Upper lobe of left lung (tissue), 6 donors: ENCODE results near the gene RPRD1B. TPM values are rescaled to one million over a fixed set of nuclear protein-coding genes. Genes with fewer than 3 reads are reported as not detected.
"Not testable (repeated sequence)": the region's sequence is repeated elsewhere in the genome, so short reads cannot be mapped to it uniquely, and the experiment has no call there.

ENCODE experiments used
- ATAC-seq, 2 donors: fragments of 200-7000 bp; cut with Tn5 transposase; one replicate each; pipeline ENCODE4 v1.9.1; 2022; ENCODE audit warnings: mild to moderate bottlenecking in 2 of 2, moderate library complexity in 2 of 2; ENCODE audit not compliant: low FRiP score in 2 of 2
- DNase-seq, 2 donors: peaks; one replicate each; pipeline ENCODE4 v3.0.0-alpha.2; 2019 to 2020
- H3K27ac ChIP-seq, 4 donors: fragments of 200-600 bp; sonication (generic); one replicate each; pipeline ENCODE4 v1.5.1; 2016 to 2019
- H3K27me3 ChIP-seq, 4 donors: fragments of 200-600 bp; sonication (generic); one replicate each; pipeline ENCODE4 v1.5.1; 2017 to 2019
- H3K36me3 ChIP-seq, 4 donors: fragments of 200-600 bp; sonication (generic); one replicate each; pipeline ENCODE4 v1.5.1; 2016 to 2019
- H3K4me1 ChIP-seq, 4 donors: fragments of 200-600 bp; sonication (generic); one replicate each; pipeline ENCODE4 v1.5.1; 2018 to 2019
- H3K4me3 ChIP-seq, 4 donors: fragments of 200-600 bp; sonication (generic); one replicate each; pipeline ENCODE4 v1.5.1; 2017 to 2019; ENCODE audit warnings: mild to moderate bottlenecking in 2 of 4, moderate library complexity in 1 of 4
- H3K9me3 ChIP-seq, 4 donors: fragments of 200-600 bp; sonication (generic); one replicate each; pipeline ENCODE4 v1.5.1; 2018 to 2019
- EP300 ChIP-seq, 4 donors: sonication (generic); formaldehyde crosslinking; IDR thresholded peaks; one replicate each; pipeline ENCODE4 v1.5.1; 2017; ENCODE audit warnings: antibody characterized with exemption in 4 of 4, control low read depth in 2 of 4
- POLR2A ChIP-seq, 4 donors: fragments of 450-650 bp; IDR thresholded peaks; one replicate each; pipeline ENCODE4 v1.5.1; 2016 to 2017; ENCODE audit warnings: antibody characterized with exemption in 4 of 4, mild to moderate bottlenecking in 2 of 4
- POLR2AphosphoS5 ChIP-seq, 2 donors: sonication (generic); formaldehyde crosslinking; IDR thresholded peaks; one replicate each; pipeline ENCODE4 v1.5.1; 2017; ENCODE audit warnings: antibody characterized with exemption in 2 of 2
- WGBS, 2 donors: methylation state at CpG; one replicate each; pipeline ENCODE4 v1.1.5; 2017 to 2018; 5-methylcytosine and 5-hydroxymethylcytosine counted together
- total RNA-seq, 6 donors: library from RNA; depleted of rRNA in 4 of 6; stranded (reverse); fragments of >200 nt in 4 of 6; gene quantifications; one replicate each; pipeline versions ENCODE4 v1.1.0 to v1.2.1, GENCODE V29; 2016 to 2021
- TF ChIP-seq, protein P1 (sequence below), 6 experiments: fragments of 450-650 bp in 4 of 6; fragments of 200-600 bp in 2 of 6; sonication (generic) in 2 of 6; IDR thresholded peaks; one replicate each; pipeline ENCODE4 v1.5.1; 2016 to 2019; ENCODE audit warnings: antibody characterized with exemption in 6 of 6
- donor health status: DM: no; HTN: no; CAD: no; lungs with moderate emphysema.
- donor health status: DM: no; HTN: yes; CAD: no; lungs with severe emphysema.

Gene RPRD1B
- total RNA-seq, 6 donors from 2014 or later, result 26.0 to 75.4 (median 29.2) TPM

DNA sequence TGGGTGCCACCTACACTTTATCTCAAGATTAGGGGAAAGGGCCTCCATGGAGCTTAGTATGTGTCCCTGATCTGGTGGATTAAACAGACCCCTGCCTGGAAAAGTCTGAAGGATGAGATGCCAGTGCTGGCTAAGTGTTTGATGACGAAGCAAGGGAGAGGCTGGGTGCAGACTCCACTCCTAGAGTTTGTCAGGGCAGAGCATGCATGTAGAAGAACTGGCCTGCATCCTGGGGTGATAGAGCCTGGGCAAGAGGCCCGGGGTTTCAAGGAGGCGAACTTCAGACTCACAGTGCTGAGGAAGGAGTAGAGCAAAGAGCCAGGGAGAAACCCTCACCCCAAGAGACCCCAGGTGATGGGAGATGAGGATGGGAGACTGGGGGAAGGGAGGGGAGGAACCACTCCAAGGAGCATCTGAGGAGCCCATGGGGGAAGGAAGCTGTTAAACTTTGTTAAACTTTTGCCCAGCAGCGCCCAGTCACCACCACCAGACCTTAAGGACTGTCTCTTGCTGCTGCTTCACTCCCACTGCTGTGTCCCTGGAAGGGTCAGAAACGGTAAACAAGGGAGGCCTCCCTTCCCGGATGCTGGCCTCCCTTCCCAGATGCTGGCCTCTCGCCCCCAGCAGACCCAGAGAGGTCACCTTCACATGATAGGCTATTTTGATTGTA, 61.6 kb downstream of the RPRD1B start:
- ATAC-seq (peak; percentile 54 to 63), DNase-seq (no peak)
- Histone ChIP-seq H3K27ac (peak overlapping the region; percentile 61 to 81 (median 75)), H3K9me3 (no peaks in the 10 kb centered on the region), H3K36me3 (peaks cover 5 to 9% (median 6%) of the 10 kb centered on the region in 4 donors), H3K27me3 (no peaks in the 10 kb centered on the region), H3K4me3 (no peak overlapping the region), H3K4me1 (peaks cover 35 to 58% (median 42%) of the 10 kb centered on the region in 4 donors)
- 67 to 69% methylated on average over 7 of the region's 7 CpGs for WGBS, 2 donors
- TF ChIP-seq, protein P1, sequence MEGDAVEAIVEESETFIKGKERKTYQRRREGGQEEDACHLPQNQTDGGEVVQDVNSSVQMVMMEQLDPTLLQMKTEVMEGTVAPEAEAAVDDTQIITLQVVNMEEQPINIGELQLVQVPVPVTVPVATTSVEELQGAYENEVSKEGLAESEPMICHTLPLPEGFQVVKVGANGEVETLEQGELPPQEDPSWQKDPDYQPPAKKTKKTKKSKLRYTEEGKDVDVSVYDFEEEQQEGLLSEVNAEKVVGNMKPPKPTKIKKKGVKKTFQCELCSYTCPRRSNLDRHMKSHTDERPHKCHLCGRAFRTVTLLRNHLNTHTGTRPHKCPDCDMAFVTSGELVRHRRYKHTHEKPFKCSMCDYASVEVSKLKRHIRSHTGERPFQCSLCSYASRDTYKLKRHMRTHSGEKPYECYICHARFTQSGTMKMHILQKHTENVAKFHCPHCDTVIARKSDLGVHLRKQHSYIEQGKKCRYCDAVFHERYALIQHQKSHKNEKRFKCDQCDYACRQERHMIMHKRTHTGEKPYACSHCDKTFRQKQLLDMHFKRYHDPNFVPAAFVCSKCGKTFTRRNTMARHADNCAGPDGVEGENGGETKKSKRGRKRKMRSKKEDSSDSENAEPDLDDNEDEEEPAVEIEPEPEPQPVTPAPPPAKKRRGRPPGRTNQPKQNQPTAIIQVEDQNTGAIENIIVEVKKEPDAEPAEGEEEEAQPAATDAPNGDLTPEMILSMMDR (IDR thresholded peaks at IDR 0.05), result no peak
- TF ChIP-seq POLR2A (IDR thresholded peaks at IDR 0.05), result no peak
- TF ChIP-seq POLR2AphosphoS5 (IDR thresholded peaks at IDR 0.05), result peak in 1 of 2 donors; percentile 49
- TF ChIP-seq EP300 (IDR thresholded peaks at IDR 0.05), result no peak

DNA sequence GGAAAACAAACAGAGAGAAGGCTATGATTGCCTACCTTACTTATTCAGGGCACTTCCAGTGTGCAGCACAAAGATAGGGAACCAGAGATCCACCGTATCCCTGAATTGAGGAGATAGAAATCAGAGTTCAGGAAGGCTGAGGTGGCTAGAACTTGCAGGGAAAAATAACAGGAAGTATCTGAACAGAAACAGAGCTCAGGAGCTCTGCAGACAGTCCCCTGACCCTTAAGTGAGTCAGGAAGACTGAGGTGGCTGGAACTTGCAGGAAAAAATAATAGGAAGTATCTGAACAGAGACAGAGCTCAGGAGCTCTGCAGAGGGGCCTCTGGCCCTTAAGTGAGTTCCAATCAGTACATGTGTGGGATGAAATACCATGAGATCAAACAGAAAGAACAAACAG, 65.4 kb downstream of the RPRD1B start:
- H3K36me3 ChIP-seq, result no peaks in the 10 kb centered on the region
- no peak overlapping the region for H3K4me3 ChIP-seq
- WGBS, 2 donors, result 45 to 79% methylated on average over 1 of the region's 1 CpG
- peak overlapping the region in 1 of 4 donors; percentile 23 for H3K27ac ChIP-seq
- ATAC-seq (no peak), DNase-seq (no peak)
- TF ChIP-seq POLR2AphosphoS5 (IDR thresholded peaks at IDR 0.05) (no peak), POLR2A (IDR thresholded peaks at IDR 0.05) (no peak), EP300 (IDR thresholded peaks at IDR 0.05) (no peak)
- TF ChIP-seq, protein P1 (IDR thresholded peaks at IDR 0.05), result no peak
- peaks cover 16 to 27% (median 21%) of the 10 kb centered on the region in 4 donors for H3K4me1 ChIP-seq
- H3K9me3 ChIP-seq, result no peaks in the 10 kb centered on the region
- H3K27me3 ChIP-seq, result no peaks in the 10 kb centered on the region

DNA sequence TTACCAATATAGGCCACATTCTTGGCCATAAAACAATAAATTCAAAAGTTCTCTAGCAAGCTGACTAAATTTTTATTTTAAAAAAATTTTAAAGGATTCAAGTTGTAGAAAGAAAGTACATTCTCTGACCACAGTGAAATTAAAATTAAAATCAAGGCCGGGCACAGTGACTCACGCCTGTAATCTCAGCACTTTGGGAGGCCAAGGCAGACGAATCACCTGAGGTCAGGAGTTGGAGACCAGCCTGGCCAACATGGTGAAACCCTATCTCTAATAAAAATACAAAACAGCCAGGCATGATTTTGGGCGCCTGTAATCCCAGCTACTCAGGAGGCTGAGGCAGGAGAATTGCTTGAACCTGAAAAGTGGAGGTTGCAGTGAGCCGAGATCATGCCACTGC, 68.7 kb downstream of the RPRD1B start:
- ATAC-seq, H3K27ac ChIP-seq, H3K36me3 ChIP-seq, H3K9me3 ChIP-seq, H3K27me3 ChIP-seq, H3K4me3 ChIP-seq, DNase-seq: not testable (repeated sequence)
- WGBS, 2 donors, result 94 to 95% methylated on average over 5 of the region's 5 CpGs
- peaks cover 0 to 10% (median 3%) of the 10 kb centered on the region in 4 donors for H3K4me1 ChIP-seq

DNA sequence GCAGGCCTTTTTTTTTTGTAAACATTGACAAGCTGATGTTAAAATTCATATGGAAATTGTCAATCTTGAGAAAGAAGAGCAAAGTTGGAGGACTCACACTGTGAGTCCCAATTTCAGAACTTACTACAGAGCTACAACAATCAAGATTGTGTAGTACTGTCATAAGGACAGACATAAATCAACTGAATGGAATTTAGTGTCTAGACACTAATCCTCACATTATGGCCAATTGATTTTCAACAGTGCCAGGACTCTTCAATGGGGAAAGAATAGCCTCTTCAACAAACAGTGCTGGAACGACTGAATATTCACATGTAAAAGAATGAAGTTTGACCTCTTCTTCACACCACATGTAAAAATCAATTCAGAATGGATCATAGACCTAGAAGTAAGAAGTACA, 70.7 kb downstream of the RPRD1B start:
- H3K4me1 ChIP-seq, result peaks cover 0 to 14% (median 12%) of the 10 kb centered on the region in 4 donors
- DNase-seq, result no peak
- H3K9me3 ChIP-seq, result no peaks in the 10 kb centered on the region
- no peaks in the 10 kb centered on the region for H3K27me3 ChIP-seq
- no peaks in the 10 kb centered on the region for H3K36me3 ChIP-seq
- WGBS, 2 donors, result 59 to 64% methylated on average over 1 of the region's 1 CpG
- H3K27ac ChIP-seq, result no peak overlapping the region
- TF ChIP-seq POLR2A (IDR thresholded peaks at IDR 0.05), result no peak
- no peak overlapping the region for H3K4me3 ChIP-seq
- ATAC-seq, result no peak

DNA sequence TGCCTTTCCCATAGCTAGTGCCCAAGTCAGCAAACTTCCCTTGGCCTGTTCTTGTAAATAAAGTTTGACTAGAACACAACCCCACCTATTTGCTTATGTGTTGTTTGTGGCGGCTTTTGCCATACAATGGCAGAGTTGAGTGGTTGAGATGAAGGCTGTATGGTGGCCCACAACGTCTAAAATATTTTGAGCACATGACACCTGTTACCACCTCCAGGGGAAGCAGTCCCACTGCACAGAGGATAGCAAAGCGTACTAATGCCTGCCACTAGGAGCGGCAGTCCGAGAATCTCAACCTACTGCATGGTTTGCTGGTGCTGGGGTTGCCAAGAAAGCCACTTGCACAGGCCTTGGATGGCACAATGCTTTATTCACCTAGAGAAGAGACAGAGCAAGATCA, 72.9 kb downstream of the RPRD1B start:
- TF ChIP-seq POLR2A (IDR thresholded peaks at IDR 0.05) (no peak), EP300 (IDR thresholded peaks at IDR 0.05) (no peak), POLR2AphosphoS5 (IDR thresholded peaks at IDR 0.05) (no peak)
- TF ChIP-seq, protein P1 (IDR thresholded peaks at IDR 0.05), result no peak
- Histone ChIP-seq H3K9me3 (no peaks in the 10 kb centered on the region), H3K4me3 (no peak overlapping the region), H3K27ac (no peak overlapping the region), H3K27me3 (no peaks in the 10 kb centered on the region), H3K36me3 (no peaks in the 10 kb centered on the region), H3K4me1 (peaks cover 15 to 34% (median 27%) of the 10 kb centered on the region in 4 donors)
- ATAC-seq, result no peak
- 83 to 87% methylated on average over 5 of the region's 5 CpGs for WGBS, 2 donors
- no peak for DNase-seq

DNA sequence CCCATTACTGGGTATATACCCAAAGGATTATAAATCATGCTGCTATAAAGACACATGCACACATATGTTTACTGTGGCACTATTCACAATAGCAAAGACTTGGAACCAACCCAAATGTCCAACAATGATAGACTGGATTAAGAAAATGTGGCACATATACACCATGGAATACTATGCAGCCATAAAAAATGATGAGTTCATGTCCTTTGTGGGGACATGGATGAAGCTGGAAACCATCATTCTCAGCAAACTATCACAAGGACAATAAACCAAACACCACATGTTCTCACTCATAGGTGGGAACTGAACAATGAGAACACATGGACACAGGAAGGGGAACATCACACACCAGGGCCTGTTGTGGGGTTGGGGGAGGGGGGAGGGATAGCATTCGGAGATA, 73.8 kb downstream of the RPRD1B start:
- not testable (repeated sequence) for ATAC-seq, H3K27me3 ChIP-seq, H3K4me3 ChIP-seq

DNA sequence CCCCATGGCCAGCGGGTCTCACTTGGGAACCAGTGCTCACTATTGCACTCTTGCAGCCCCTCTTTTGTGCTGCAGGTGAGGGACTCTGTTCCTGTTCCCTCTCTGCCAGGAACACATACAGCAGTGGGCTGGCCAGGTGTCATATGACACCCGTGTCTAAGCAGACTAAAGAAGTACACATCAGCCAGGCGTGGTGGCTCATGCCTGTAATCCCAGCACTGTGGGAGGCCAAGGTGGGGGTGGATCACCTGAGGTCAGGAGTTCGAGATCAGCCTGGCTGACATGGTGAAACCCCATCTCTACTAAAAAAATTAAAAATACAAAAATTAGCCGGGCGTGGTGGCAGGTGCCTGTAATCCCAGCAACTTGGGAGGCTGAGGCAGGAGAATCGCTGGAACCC, 74.4 kb downstream of the RPRD1B start:
- not testable (repeated sequence) for H3K9me3 ChIP-seq, H3K27me3 ChIP-seq, H3K36me3 ChIP-seq, ATAC-seq, DNase-seq, H3K4me3 ChIP-seq
- Histone ChIP-seq H3K4me1 (peaks cover 15 to 36% (median 27%) of the 10 kb centered on the region in 4 donors), H3K27ac (peak overlapping the region; percentile 16 to 81 (median 64))
- 83 to 90% methylated on average over 7 of the region's 7 CpGs for WGBS, 2 donors

More for the DNA sequence above, 73.8 kb downstream of the RPRD1B start:
- not testable (repeated sequence) for H3K27ac ChIP-seq, DNase-seq, H3K36me3 ChIP-seq, H3K9me3 ChIP-seq
- peaks cover 15 to 36% (median 27%) of the 10 kb centered on the region in 4 donors for H3K4me1 ChIP-seq
- 82 to 100% methylated on average over 1 of the region's 1 CpG for WGBS, 2 donors
